Measurements from ENCODE around the gene ADAMTSL1.

Gene ADAMTSL1

GRCh38 chr9:18482371-18482770 is 8.4 kb downstream of the ADAMTSL1 start:
- H3K9ac ChIP-seq (ENCODE audit: low read depth, low read length, poor library complexity, severe bottlenecking), result no peak overlapping the region
- H3F3A ChIP-seq (ENCODE audit: low read depth), result no peaks in the 10 kb centered on the region
- H3K9me2 ChIP-seq (replicated peaks; ENCODE audit: low read depth, low read length), result no peaks in the 10 kb centered on the region
- H4K20me1 ChIP-seq (ENCODE audit: insufficient read depth, low read length, poor library complexity, severe bottlenecking), result no peaks in the 10 kb centered on the region
- H3K9me3 ChIP-seq (ENCODE audit: insufficient read depth, low read depth, low read length), result no peaks in the 10 kb centered on the region
- H3K79me2 ChIP-seq (ENCODE audit: insufficient read depth, low read length), result no peaks in the 10 kb centered on the region
- no peak overlapping the region for H3K4me3 ChIP-seq (ENCODE audit: low read length, poor library complexity, severe bottlenecking)
- H3K36me3 ChIP-seq (ENCODE audit: insufficient read depth, low read length), result no peaks in the 10 kb centered on the region
- no peaks in the 10 kb centered on the region for H3K27me3 ChIP-seq (ENCODE audit: insufficient read depth, low read length, poor library complexity, severe bottlenecking)
- no peak for TF ChIP-seq CTCF (conservative IDR thresholded peaks at IDR 0.05; ENCODE audit: low read length)
- TF ChIP-seq EZH2phosphoT487 (IDR thresholded peaks at IDR 0.05; ENCODE audit: borderline replicate concordance), result no peak
- no peaks in the 10 kb centered on the region for H3K4me1 ChIP-seq (ENCODE audit: insufficient read depth, low read length, poor library complexity, severe bottlenecking)
- no peak overlapping the region for H2AFZ ChIP-seq (ENCODE audit: low read length)
- H3K4me2 ChIP-seq (ENCODE audit: low read depth, low read length, poor library complexity, severe bottlenecking), result no peak overlapping the region

GRCh38 chr9:18485714-18486113 is 11.8 kb downstream of the ADAMTSL1 start:
- H3K9ac ChIP-seq (ENCODE audit: low read depth, low read length, poor library complexity, severe bottlenecking), result no peak overlapping the region
- TF ChIP-seq EZH2phosphoT487 (IDR thresholded peaks at IDR 0.05; ENCODE audit: borderline replicate concordance) (no peak), CTCF (conservative IDR thresholded peaks at IDR 0.05; ENCODE audit: low read length) (no peak)
- no peaks in the 10 kb centered on the region for H3K27me3 ChIP-seq (ENCODE audit: insufficient read depth, low read length, poor library complexity, severe bottlenecking)
- no peaks in the 10 kb centered on the region for H4K20me1 ChIP-seq (ENCODE audit: insufficient read depth, low read length, poor library complexity, severe bottlenecking)
- no peaks in the 10 kb centered on the region for H3K9me2 ChIP-seq (replicated peaks; ENCODE audit: low read depth, low read length)
- no peaks in the 10 kb centered on the region for H3K79me2 ChIP-seq (ENCODE audit: insufficient read depth, low read length)
- H2AFZ ChIP-seq (ENCODE audit: low read length), result no peak overlapping the region
- H3K36me3 ChIP-seq (ENCODE audit: insufficient read depth, low read length), result no peaks in the 10 kb centered on the region
- H3K4me2 ChIP-seq (ENCODE audit: low read depth, low read length, poor library complexity, severe bottlenecking), result no peak overlapping the region
- H3F3A ChIP-seq (ENCODE audit: low read depth), result no peaks in the 10 kb centered on the region
- H3K4me3 ChIP-seq (ENCODE audit: low read length, poor library complexity, severe bottlenecking), result no peak overlapping the region
- no peaks in the 10 kb centered on the region for H3K4me1 ChIP-seq (ENCODE audit: insufficient read depth, low read length, poor library complexity, severe bottlenecking)
- H3K9me3 ChIP-seq (ENCODE audit: insufficient read depth, low read depth, low read length), result no peaks in the 10 kb centered on the region

GRCh38 chr9:18487611-18488010 is 13.7 kb downstream of the ADAMTSL1 start:
- Histone ChIP-seq H4K20me1 (ENCODE audit: insufficient read depth, low read length, poor library complexity, severe bottlenecking) (no peaks in the 10 kb centered on the region), H2AFZ (ENCODE audit: low read length) (no peak overlapping the region), H3K9ac (ENCODE audit: low read depth, low read length, poor library complexity, severe bottlenecking) (no peak overlapping the region), H3K4me2 (ENCODE audit: low read depth, low read length, poor library complexity, severe bottlenecking) (no peak overlapping the region), H3K36me3 (ENCODE audit: insufficient read depth, low read length) (no peaks in the 10 kb centered on the region), H3K4me1 (ENCODE audit: insufficient read depth, low read length, poor library complexity, severe bottlenecking) (no peaks in the 10 kb centered on the region), H3F3A (ENCODE audit: low read depth) (no peaks in the 10 kb centered on the region), H3K27me3 (ENCODE audit: insufficient read depth, low read length, poor library complexity, severe bottlenecking) (no peaks in the 10 kb centered on the region), H3K79me2 (ENCODE audit: insufficient read depth, low read length) (no peaks in the 10 kb centered on the region), H3K4me3 (ENCODE audit: low read length, poor library complexity, severe bottlenecking) (no peak overlapping the region), H3K9me2 (replicated peaks; ENCODE audit: low read depth, low read length) (no peaks in the 10 kb centered on the region), H3K9me3 (ENCODE audit: insufficient read depth, low read depth, low read length) (no peaks in the 10 kb centered on the region)
- TF ChIP-seq CTCF (conservative IDR thresholded peaks at IDR 0.05; ENCODE audit: low read length) (no peak), EZH2phosphoT487 (IDR thresholded peaks at IDR 0.05; ENCODE audit: borderline replicate concordance) (no peak)
